ENCODE data around the gene DCLK2. TPM values are rescaled to one million over a fixed set of nuclear protein-coding genes. Genes with fewer than 3 reads are reported as not detected.

DCLK2 gene
- total and polyA plus RNA-seq, 2 donors from 2014 or later: 2.6 to 3.4 TPM

- Histone ChIP-seq H3K4me1 (ENCODE audit: control insufficient read depth in 2 of 3, insufficient read depth in 2 of 3, low read depth in 1 of 3, low read length in 3 of 3) (no peaks in the 10 kb centered on the region), H3K27ac (ENCODE audit: low read depth in 2 of 2, low read length in 2 of 2) (no peak overlapping the region), H3K9ac (ENCODE audit: low read length in 3 of 3) (no peak overlapping the region), H3K4me3 (ENCODE audit: low read length in 3 of 3) (no peak overlapping the region), H3K9me3 (ENCODE audit: control insufficient read depth in 2 of 3, insufficient read depth in 1 of 3, low read length in 3 of 3) (no peaks in the 10 kb centered on the region), H3K36me3 (ENCODE audit: control insufficient read depth in 2 of 3, insufficient read depth in 3 of 3, low read length in 3 of 3) (no peaks in the 10 kb centered on the region), H3K27me3 (ENCODE audit: control insufficient read depth, insufficient read depth, low read length) (no peaks in the 10 kb centered on the region)
- no peak for FAIRE-seq
- intact Hi-C loops (cut with DNase I): no loop called here
- TF ChIP-seq CTCF (IDR thresholded peaks at IDR 0.05; ENCODE audit: borderline replicate concordance, extremely low read depth, insufficient read depth): no peak
- no peak for DNase-seq
Measured at GRCh38 chr4:150256225-150256620, 178.0 kb downstream of the DCLK2 start.

- no peak overlapping the region for H3K27ac ChIP-seq (ENCODE audit: low read depth in 2 of 2, low read length in 2 of 2)
- no peaks in the 10 kb centered on the region for H3K4me1 ChIP-seq (ENCODE audit: control insufficient read depth in 2 of 3, insufficient read depth in 2 of 3, low read depth in 1 of 3, low read length in 3 of 3)
- intact Hi-C loops (cut with DNase I): no loop called here
- H3K9ac ChIP-seq (ENCODE audit: low read length in 3 of 3): no peak overlapping the region
- H3K27me3 ChIP-seq (ENCODE audit: control insufficient read depth, insufficient read depth, low read length): no peaks in the 10 kb centered on the region
- H3K36me3 ChIP-seq (ENCODE audit: control insufficient read depth in 2 of 3, insufficient read depth in 3 of 3, low read length in 3 of 3): no peaks in the 10 kb centered on the region
- H3K4me3 ChIP-seq (ENCODE audit: low read length in 3 of 3): no peak overlapping the region
- H3K9me3 ChIP-seq (ENCODE audit: control insufficient read depth in 2 of 3, insufficient read depth in 1 of 3, low read length in 3 of 3): no peaks in the 10 kb centered on the region
- FAIRE-seq (no peak), DNase-seq (no peak)
- TF ChIP-seq CTCF (IDR thresholded peaks at IDR 0.05; ENCODE audit: borderline replicate concordance, extremely low read depth, insufficient read depth): peak; percentile 17
Measured at GRCh38 chr4:150256841-150257730, 178.8 kb downstream of the DCLK2 start.

- TF ChIP-seq CTCF (IDR thresholded peaks at IDR 0.05; ENCODE audit: borderline replicate concordance, extremely low read depth, insufficient read depth): no peak
- Histone ChIP-seq H3K4me1 (ENCODE audit: control insufficient read depth in 2 of 3, insufficient read depth in 2 of 3, low read depth in 1 of 3, low read length in 3 of 3) (no peaks in the 10 kb centered on the region), H3K9ac (ENCODE audit: low read length in 3 of 3) (no peak overlapping the region), H3K4me3 (ENCODE audit: low read length in 3 of 3) (no peak overlapping the region), H3K27me3 (ENCODE audit: control insufficient read depth, insufficient read depth, low read length) (no peaks in the 10 kb centered on the region), H3K27ac (ENCODE audit: low read depth in 2 of 2, low read length in 2 of 2) (no peak overlapping the region), H3K9me3 (ENCODE audit: control insufficient read depth in 2 of 3, insufficient read depth in 1 of 3, low read length in 3 of 3) (no peaks in the 10 kb centered on the region), H3K36me3 (ENCODE audit: control insufficient read depth in 2 of 3, insufficient read depth in 3 of 3, low read length in 3 of 3) (peaks cover 0 to 2% (median 0%) of the 10 kb centered on the region in 3 donors)
- intact Hi-C loops (cut with DNase I): no loop called here
- no peak for DNase-seq
- FAIRE-seq: no peak
Measured at GRCh38 chr4:150258569-150258968, 180.3 kb downstream of the DCLK2 start.
